ENCODE measurements around the gene EPN3.

DNA sequence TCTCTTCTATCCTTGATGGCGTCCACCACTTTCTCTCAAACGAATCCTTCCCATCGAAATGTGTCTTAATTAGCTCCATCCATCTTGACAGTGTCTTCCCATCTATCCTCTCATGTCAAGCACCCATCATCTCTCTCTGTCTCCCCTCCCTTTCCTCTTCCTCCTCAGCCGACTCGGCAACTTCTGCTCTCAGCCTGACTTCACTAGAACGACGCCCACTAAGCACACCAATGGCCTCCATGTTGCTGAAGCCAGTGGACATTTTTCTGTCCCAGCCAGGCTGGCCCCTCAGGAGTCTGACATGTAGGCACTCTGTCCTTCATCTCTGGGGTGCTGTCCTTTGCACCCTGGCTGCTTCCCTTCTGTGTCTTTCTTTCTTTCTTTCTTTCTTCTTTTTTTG is 12.0 kb downstream of the EPN3 start:
- TF ChIP-seq, protein P1, sequence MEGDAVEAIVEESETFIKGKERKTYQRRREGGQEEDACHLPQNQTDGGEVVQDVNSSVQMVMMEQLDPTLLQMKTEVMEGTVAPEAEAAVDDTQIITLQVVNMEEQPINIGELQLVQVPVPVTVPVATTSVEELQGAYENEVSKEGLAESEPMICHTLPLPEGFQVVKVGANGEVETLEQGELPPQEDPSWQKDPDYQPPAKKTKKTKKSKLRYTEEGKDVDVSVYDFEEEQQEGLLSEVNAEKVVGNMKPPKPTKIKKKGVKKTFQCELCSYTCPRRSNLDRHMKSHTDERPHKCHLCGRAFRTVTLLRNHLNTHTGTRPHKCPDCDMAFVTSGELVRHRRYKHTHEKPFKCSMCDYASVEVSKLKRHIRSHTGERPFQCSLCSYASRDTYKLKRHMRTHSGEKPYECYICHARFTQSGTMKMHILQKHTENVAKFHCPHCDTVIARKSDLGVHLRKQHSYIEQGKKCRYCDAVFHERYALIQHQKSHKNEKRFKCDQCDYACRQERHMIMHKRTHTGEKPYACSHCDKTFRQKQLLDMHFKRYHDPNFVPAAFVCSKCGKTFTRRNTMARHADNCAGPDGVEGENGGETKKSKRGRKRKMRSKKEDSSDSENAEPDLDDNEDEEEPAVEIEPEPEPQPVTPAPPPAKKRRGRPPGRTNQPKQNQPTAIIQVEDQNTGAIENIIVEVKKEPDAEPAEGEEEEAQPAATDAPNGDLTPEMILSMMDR (IDR thresholded peaks at IDR 0.05): no peak
- TF ChIP-seq POLR2A (IDR thresholded peaks at IDR 0.05) (no peak), EP300 (IDR thresholded peaks at IDR 0.05) (no peak)

Data from suprapubic skin (tissue), 3 donors.